Measurements from ENCODE around the gene PDHA1. TPM values are rescaled to one million over a fixed set of nuclear protein-coding genes. Genes with fewer than 3 reads are reported as not detected.
A peak's percentile ranks its signal among the peaks of the same experiment; 100 is the strongest.

The PDHA1 gene
- 119 and 144 TPM in 2 replicates for total RNA-seq
- 396 TPM in 2 replicates for polyA plus RNA-seq

- WGBS (ENCODE audit: low lambda C conversion rate, missing lambda C conversion rate), result 47% methylated on average over 47 of the region's 81 CpGs
- peaks cover 5% of the 10 kb centered on the region for H3K4me1 ChIP-seq (ENCODE audit: insufficient read depth)
These were observed at the start of gene PDHA1 for GRCh38 chrX:19343535-19344408. Gene PDHA1, plus strand, starts transcription at chrX:19343927. Its CDS starts 111 bp downstream, at chrX:19344038.

GRCh38 chrX:19303256-19303880 lies 40.4 kb upstream of the PDHA1 start:
- H3K4me1 ChIP-seq (ENCODE audit: insufficient read depth), result no peaks in the 10 kb centered on the region
- H3K27me3 ChIP-seq, result no peaks in the 10 kb centered on the region
- no peak overlapping the region for H3K4me3 ChIP-seq
- no peak overlapping the region for H2AFZ ChIP-seq
- no peaks in the 10 kb centered on the region for H4K20me1 ChIP-seq (ENCODE audit: insufficient read depth, poor library complexity, severe bottlenecking)
- no peak overlapping the region for H3K4me2 ChIP-seq
- no peaks in the 10 kb centered on the region for H3K36me3 ChIP-seq (replicated peaks; ENCODE audit: insufficient read depth, low read depth)
- peak; percentile 48 for DNase-seq (ENCODE audit: low spot score)
- H3K9me3 ChIP-seq (ENCODE audit: low read depth), result no peaks in the 10 kb centered on the region
- no peaks in the 10 kb centered on the region for H3K79me2 ChIP-seq
- H3K9me2 ChIP-seq (replicated peaks; ENCODE audit: insufficient read depth), result no peaks in the 10 kb centered on the region
- no peak for TF ChIP-seq CTCF (IDR thresholded peaks at IDR 0.05; ENCODE audit: poor library complexity)
- TF ChIP-seq EZH2 (IDR thresholded peaks at IDR 0.05; ENCODE audit: borderline replicate concordance), result no peak
- TF ChIP-seq EZH2phosphoT487 (IDR thresholded peaks at IDR 0.05; ENCODE audit: low read depth, severe bottlenecking, unreplicated experiment), result no peak
- WGBS (ENCODE audit: low lambda C conversion rate, missing lambda C conversion rate), result 66% methylated on average over 10 of the region's 10 CpGs
- H3K27ac ChIP-seq, result no peak overlapping the region

More at GRCh38 chrX:19343535-19344408, at the start of gene PDHA1:
- DNase-seq (ENCODE audit: low spot score), result peak; percentile 95
- peak within 1 kb of the TSS; percentile 20 for H3K4me3 ChIP-seq
- H3K9me2 ChIP-seq (replicated peaks; ENCODE audit: insufficient read depth), result no peaks in the 10 kb centered on the region
- peaks cover 25% of the 10 kb centered on the region for H4K20me1 ChIP-seq (ENCODE audit: insufficient read depth, poor library complexity, severe bottlenecking)
- H3K27me3 ChIP-seq, result no peaks in the 10 kb centered on the region
- no peak for TF ChIP-seq EZH2phosphoT487 (IDR thresholded peaks at IDR 0.05; ENCODE audit: low read depth, severe bottlenecking, unreplicated experiment)
- no peak for TF ChIP-seq EZH2 (IDR thresholded peaks at IDR 0.05; ENCODE audit: borderline replicate concordance)
- TF ChIP-seq CTCF (IDR thresholded peaks at IDR 0.05; ENCODE audit: poor library complexity), result no peak
- no peaks in the 10 kb centered on the region for H3K9me3 ChIP-seq (ENCODE audit: low read depth)
- peak within 1 kb of the TSS; percentile 50 for H2AFZ ChIP-seq
- peaks cover 38% of the 10 kb centered on the region for H3K79me2 ChIP-seq
- peak within 1 kb of the TSS; percentile 73 for H3K4me2 ChIP-seq
- peak within 1 kb of the TSS; percentile 91 for H3K27ac ChIP-seq
- H3K36me3 ChIP-seq (replicated peaks; ENCODE audit: insufficient read depth, low read depth), result no peaks in the 10 kb centered on the region

- DNase-seq (ENCODE audit: low spot score), result no peak
- no peak overlapping the region for H3K4me3 ChIP-seq
- H4K20me1 ChIP-seq (ENCODE audit: insufficient read depth, poor library complexity, severe bottlenecking), result no peaks in the 10 kb centered on the region
- no peaks in the 10 kb centered on the region for H3K9me2 ChIP-seq (replicated peaks; ENCODE audit: insufficient read depth)
- H3K4me2 ChIP-seq, result no peak overlapping the region
- no peaks in the 10 kb centered on the region for H3K27me3 ChIP-seq
- H3K36me3 ChIP-seq (replicated peaks; ENCODE audit: insufficient read depth, low read depth), result no peaks in the 10 kb centered on the region
- H3K27ac ChIP-seq, result no peak overlapping the region
- no peak for TF ChIP-seq CTCF (IDR thresholded peaks at IDR 0.05; ENCODE audit: poor library complexity)
- TF ChIP-seq EZH2 (IDR thresholded peaks at IDR 0.05; ENCODE audit: borderline replicate concordance), result no peak
- TF ChIP-seq EZH2phosphoT487 (IDR thresholded peaks at IDR 0.05; ENCODE audit: low read depth, severe bottlenecking, unreplicated experiment), result no peak
- no peak overlapping the region for H2AFZ ChIP-seq
- no peaks in the 10 kb centered on the region for H3K79me2 ChIP-seq
- no peaks in the 10 kb centered on the region for H3K4me1 ChIP-seq (ENCODE audit: insufficient read depth)
- H3K9me3 ChIP-seq (ENCODE audit: low read depth), result no peaks in the 10 kb centered on the region
- WGBS (ENCODE audit: low lambda C conversion rate, missing lambda C conversion rate), result 83% methylated on average over 2 of the region's 2 CpGs
These were observed 17.2 kb upstream of the PDHA1 start for GRCh38 chrX:19326567-19326966.

All from hepatocyte (in vitro differentiated cells).